NCI-H748 (cell line): ENCODE data around the gene VGLL2.
A peak's percentile ranks its signal among the peaks of the same experiment; 100 is the strongest.

ENCODE experiments used
- DNase-seq: peaks from one replicate; lab custom pipeline; 2025; ENCODE audit not compliant: unreplicated experiment; lab: John Stamatoyannopoulos, UW

The VGLL2 gene

DNA sequence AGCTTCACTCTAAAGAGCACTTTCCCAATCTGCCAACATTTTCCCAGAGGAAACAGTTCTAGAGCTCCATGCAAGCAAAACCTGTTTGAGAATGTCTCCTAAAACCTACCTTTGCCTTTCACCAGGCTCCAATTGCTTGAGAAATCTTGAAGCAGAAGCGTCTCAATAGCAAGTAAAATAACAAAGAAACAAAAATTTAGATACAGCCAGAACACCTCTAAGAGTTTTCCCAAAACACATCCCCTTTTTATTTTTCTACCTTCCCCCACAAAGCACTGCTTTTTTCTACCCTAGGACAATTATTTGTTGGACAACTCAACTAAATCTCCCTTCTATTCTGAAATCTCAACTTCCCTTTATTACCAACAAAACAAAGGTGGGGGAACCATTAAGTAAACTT is 3.6 kb downstream of the VGLL2 start:
- DNase-seq = no peak

DNA sequence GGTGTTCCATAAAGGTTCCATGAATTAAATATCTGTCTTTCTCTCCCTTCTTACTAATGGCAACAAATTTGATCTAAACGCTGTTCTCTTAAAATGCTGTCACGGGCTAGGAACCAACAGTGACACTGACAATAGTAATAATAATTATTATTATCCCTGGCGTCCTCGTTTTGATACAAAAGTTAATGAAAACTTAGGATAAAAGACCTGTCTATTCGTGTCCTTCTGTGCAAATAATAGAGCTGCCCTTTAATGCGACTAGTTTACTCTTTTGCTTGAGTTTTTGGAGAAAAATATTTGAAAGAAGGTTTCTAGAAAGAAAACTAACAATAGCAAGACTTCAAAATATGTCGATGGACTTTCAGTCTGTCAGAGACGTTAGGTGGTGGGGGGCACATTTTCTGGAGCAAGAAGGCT is 4.3 kb downstream of the VGLL2 start:
- no peak for DNase-seq

DNA sequence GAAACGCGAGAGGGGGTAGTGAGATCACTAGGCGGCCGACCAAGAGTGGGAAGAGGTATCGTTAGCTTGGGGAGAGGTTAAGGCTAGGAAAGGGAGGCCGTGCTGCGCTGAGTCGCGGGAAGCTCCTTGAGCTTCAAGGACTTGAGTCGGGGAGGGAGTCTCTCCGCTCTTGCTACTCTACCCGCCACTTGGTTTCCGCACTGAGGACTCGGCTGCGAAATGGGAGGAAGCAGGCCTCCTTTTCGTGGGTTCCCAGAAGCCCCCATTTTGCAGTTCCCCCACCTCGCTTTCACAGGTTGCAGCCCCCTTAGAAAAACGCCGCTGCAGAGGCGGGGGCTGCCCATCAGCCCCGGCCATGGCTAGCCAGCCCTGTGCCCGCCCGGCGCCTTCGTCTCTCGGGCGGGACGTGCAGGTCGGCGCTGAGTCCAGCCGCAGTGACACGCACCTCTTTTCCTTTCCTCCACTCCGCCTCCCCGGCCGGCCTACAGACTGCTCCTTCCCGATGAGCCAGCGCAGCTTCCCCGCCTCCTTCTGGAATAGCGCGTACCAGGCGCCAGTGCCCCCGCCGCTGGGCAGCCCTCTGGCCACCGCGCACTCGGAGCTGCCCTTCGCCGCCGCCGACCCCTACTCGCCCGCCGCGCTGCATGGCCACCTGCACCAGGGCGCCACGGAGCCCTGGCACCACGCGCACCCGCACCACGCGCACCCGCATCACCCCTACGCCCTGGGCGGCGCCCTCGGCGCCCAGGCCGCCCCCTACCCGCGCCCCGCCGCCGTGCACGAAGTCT is 4.9 kb downstream of the VGLL2 start:
- peak; percentile 48 for DNase-seq

DNA sequence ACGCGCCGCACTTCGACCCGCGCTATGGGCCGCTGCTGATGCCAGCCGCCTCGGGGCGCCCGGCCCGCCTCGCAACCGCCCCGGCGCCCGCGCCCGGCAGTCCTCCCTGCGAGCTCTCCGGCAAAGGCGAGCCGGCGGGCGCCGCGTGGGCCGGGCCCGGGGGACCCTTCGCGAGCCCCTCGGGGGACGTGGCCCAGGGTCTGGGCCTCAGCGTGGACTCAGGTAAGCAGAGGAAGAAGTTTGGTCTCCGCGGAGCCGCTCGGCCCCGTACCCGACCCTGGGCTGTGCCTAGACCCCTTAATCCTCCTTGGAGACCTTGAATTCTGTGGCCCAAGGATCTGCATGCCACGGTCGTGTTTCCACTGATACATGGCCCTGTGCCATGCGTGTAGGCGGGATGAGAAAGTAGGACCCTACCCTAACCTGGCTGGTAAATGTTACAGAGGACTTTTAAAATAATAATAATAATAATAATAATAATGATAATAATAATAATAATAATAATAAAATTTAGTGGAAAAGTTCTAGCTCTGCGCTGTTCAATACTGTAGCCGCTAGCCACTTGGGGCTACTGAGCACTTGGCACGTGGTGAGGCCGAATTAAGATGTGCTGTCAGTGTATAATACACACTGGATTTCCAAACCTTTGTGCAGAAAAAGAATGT is 5.6 kb downstream of the VGLL2 start:
- peak; percentile 48 for DNase-seq

DNA sequence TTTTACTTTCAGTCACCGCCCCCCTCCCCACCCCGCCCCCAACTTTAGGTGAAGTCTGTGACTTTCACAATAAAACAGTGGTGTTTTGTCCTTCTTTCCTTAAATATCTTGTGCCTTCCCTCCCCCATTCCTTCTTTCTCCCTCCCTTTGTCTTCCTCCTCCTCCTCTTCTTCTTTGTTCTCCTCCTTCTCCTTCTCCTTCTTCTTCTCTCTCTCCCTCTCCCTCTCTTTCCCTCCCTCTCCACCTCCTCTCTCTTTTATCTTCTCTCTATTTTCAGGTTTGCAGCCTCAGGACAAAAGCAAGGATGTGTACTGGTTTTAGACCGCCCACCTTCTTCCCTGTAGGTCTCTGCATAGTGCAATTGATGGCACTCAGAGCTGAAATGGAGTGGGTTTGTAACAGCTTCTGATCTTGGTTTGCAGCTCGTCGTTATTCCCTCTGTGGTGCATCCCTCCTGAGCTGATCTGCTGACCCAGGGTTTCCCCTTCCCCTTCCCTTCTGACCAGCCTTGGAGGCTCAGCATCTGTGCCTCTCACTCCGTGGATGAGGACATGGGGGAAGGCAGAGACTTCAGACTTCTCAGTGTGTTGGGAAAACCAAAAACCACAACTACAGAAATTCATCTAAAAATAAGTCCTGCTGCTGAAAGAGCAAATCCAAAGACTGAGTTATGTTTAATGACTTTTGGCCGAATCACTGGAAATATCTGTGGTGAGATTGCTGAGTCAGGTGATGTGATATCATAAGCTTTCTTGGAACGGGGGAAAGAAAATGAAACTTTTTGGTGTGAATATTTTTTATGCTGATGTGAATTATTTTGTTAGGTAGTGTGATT is 6.9 kb downstream of the VGLL2 start:
- DNase-seq = no peak

DNA sequence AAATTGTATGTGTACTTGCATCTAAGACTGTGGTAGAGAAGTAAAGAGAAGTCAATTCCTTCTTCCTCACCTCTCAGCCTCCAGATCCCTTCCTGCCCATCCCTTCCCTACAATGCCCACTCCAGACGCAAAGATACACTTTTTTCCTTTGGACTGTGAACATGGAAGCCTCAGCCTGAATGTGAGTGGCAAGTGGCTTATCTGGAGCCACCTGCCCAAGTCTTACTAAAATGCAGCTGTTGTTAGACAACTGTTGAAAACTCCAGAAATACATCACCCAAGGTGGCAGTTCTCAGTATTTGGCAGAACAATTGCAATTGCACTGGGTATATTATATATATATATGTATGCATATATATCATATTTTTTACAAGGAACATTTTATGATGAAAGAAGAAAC is 7.5 kb downstream of the VGLL2 start:
- no peak for DNase-seq

DNA sequence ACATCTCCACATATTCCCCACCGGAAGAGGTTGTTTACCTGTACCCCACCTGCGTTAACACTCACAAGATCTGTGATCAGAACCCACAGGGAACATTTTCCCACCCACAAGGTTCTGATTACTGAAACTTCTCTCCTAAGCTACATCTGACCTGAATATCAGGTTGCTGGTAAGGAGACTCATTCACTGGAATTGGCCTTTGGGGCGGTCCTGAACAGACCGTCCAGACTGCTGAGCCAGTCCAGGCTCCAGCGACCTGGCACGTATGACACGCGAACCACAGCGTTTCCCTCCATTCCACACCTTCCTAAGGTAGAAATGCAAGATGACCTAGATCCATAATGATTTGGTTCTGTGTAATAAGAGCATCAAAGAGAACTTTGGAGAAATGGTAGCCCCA is 9.8 kb downstream of the VGLL2 start:
- no peak for DNase-seq

DNA sequence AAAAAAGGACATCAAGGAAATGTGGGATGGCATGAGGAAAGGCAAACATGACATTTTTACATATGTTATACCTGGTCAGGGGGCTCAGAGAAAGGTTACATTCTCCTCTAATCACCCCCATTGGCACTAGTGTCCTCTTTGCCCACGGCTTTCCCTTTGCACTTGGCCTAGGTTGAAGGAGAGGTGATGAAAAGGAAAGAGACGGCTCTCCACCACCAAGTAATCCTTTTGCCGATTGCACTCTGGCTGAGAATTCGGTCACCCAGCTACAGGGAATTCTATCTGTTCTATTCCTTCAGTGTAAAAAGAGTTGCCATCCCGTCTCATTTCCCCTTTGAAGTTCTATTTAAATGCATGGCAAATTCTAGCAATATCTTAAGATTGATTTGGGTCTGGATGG is 10.4 kb downstream of the VGLL2 start:
- DNase-seq = no peak

DNA sequence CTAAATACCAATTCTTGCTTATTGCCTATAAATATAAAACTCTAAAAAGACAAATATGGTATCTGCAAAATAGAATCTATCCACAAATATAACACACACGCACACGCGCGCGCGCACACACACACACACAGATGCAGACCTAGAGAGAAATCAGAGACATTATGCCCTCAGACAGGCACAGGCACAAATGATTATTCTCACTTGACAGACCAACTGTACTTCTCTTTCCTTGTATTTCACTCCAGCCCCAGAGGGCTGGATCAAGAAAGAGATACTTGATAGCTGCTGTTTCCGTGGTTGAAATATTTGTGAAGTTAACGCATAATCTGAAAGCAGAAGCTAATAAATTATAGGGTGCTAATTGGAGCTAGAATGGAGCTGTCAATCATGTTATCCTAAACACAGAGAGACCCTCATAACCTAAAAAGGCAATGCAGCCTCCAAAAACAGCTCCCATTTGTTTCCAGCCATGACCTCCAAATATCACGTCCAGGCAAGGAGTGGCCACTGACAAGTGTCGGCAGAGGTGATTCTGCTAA is 11.5 kb downstream of the VGLL2 start:
- no peak for DNase-seq

DNA sequence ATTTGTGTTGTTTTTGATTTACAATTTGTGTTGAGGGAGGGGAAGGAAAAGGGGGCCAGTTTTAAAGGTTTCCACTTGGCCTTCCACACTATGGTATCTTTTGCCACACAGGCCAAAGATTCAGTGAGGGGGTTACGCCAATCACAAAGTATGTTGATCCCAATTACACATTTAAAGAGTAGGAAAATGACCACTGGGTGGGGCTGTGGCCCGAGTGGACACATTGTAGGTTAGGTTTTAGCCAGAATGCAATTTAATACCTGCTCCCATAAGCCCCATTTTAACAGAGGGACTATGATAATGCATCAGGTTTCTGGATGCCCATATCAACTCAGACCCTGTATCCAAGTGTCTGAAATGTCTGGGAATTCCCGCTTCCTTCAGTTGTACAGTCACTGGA is 15.6 kb downstream of the VGLL2 start:
- peak; percentile 14 for DNase-seq

DNA sequence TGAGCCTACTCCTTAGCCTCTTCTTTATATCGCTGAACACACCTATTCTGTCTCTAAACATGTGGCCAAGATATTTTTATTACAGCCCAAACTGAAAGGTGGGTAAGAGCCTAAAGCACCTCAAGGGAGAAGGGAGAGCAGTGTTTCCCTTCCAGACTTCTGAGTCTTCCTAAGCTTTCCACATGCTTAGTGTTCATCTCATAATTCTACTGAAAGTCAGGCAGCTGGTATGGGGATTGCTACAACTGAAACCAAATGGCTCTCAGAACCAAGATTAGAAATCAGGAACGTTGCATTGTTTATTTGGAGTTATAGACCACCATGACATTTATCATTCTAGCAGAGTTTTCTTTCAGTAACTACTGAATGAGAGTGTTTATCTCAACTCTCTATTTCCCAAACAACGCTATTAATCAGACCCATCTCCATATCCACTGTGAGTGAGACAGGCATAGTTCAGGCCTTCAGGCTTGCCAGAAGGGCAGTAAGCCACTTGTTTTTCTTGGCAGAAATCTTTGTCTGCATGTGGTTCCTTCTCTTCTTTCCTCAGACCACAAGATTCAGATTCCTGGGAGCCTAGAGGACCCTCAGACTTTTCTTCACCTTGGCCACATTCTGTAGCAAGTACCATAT is 22.8 kb downstream of the VGLL2 start:
- DNase-seq = no peak

DNA sequence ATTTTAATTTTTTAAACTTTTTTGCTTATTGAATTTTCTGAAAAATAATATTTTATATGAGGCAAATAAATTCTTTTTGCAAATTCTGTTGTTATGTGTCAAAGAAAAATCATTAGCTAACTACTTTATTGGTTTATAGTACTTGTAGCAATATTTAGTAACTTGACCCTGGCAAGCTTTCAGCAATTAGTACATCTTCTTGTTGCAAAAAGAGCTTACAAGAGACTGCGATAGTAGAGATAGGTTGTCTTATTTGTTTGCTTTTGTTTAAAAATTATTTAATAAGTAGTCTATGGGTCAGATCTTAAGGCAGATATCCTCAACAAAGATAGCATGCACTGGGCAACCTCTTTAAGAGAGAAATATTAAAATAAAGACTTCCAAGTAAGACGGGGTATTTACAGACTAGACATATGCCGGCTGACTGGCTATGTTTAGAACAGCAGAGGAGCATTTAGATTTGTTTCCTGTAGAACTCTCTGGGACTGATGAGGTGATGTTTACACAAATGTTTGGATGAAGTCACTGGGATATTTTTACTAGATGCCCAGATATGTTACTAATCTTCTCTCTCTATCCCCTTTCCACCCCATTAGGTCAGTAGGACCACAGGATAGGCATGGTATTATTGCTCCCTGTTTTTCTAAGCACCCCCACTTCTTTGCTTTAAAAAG is 25.0 kb downstream of the VGLL2 start:
- no peak for DNase-seq

DNA sequence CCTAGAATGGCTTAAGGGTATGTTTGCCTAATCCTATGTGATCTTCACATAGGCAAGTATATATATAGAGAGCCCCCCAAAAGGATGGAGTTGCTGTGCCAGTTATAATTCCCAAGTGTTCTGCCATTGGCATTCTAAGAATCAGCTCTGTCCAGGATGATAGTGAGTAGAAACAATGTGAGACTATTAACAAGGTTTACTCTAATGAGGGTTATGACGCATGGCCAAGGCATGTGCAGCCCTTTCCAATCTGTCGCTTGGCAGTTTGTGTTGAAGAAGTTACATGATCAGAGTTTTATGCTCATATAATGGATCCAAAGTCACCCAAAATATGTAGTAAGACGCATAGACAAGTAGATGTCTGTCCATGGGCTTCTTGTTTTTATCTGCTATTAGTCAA is 33.6 kb downstream of the VGLL2 start:
- DNase-seq = no peak

DNA sequence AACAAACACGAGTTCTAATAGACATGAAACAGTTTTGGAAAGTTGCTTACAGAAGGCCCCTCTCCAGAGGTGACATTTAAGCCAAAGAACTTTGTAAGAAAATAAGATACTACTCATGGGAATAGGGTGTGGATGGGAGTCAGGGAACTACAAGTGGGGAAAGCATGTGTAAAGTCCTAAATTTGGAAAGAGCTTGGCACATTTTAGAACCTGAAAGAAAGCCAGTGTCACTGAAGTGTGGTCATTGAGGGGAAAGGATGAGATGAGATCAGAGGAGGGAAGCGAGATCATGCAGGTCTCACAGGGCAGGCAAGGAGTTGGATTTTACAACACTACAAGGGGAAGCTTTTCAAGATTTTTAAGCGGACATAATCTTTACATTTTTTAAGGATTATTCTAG is 38.0 kb downstream of the VGLL2 start:
- DNase-seq = no peak

DNA sequence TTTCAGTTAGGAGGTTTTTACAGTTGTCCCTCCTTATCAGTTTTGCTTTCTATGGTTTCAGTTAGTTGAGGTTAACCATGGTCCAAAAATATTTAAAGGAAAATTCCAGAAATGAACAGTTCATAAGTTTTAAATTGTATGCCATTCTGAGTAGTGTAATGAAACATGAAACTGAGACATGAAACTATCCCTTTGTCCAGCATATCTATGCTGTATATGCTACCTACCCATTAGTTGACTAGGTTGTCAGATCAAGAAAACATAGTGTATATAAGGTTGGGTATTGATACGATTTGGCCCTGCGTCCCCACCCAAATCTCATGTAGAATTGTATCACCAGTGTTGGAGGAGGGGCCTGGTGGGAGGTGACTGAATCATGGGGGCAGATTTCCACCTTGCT is 39.1 kb downstream of the VGLL2 start:
- DNase-seq = no peak

DNA sequence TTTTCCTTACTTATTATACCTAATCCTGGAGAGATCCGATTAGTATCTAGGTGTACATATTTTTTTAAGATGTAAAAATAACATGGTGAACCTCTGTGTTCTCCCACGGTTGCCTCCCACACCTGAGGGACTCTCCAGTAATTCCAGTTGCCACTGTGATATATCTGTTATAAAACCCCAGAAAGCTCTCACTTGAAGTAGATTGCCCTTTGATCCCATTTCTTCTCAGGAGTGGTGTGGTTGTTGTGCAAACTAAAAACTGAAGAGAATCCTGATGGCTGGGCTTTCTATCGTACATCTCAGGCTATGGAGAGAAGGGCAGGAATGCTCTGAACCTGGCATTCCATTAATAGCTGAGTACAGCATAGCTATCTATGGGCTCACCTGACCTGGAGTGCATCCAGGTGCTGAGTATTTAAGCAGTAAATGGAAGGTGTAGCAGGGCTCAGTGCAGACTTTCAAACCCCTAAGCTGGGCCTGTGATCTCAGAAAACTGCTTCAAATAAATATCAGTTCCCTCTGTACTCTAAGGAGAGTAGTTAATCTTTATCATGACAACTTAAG is 41.0 kb downstream of the VGLL2 start:
- DNase-seq = no peak

DNA sequence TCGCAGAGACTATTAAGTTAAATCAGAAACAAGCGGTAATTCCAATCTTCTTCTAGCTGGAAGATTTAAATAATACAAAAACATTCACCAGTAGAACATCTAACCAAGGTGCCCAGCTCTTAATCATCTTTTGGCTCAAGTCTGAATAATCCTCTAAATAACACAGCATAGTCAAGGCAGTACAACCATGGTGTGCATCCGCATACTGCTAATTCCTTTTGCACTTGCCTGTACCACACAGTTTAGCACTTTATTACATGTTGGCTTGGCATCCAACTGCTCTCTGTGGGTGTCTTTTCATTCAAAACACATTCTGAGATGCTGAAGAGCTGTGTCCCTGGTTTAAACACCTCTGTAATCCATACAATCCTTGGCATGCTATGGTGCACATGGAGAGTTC is 42.3 kb downstream of the VGLL2 start:
- no peak for DNase-seq

DNA sequence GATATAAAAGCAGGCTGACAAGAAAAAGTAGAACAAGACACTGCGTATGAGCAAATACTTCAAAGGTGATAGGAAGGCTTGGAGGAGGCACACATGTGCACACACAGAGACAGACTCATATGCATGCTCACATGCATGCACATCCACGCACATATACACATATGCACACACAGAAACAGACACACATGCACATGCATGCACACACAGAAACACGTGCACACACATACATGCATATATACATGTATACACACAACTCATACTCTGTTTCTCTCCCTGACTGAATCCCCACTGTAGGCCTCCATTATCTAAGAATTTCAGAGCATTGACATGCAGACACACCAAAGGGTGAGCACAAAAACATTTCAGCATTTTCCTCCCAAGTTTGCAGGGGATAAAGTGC is 43.7 kb downstream of the VGLL2 start:
- no peak for DNase-seq

DNA sequence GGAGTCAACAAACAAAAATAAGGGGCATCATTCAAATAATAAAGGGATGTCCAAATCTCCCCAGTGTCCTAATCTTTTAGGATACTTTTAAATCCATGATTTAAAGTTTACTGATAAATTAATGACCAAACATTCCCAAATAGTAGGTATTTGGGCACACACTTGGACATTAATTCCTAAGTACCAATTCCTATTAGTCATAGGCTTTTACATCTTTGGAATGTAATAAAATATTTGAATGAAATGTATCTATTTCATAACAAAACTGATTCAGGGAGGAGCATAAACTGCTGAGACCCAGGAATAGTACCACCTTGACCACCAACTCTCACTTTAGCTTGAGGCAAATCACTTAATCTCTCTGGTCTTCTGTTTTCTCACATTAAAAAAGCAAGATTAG is 44.3 kb downstream of the VGLL2 start:
- no peak for DNase-seq

DNA sequence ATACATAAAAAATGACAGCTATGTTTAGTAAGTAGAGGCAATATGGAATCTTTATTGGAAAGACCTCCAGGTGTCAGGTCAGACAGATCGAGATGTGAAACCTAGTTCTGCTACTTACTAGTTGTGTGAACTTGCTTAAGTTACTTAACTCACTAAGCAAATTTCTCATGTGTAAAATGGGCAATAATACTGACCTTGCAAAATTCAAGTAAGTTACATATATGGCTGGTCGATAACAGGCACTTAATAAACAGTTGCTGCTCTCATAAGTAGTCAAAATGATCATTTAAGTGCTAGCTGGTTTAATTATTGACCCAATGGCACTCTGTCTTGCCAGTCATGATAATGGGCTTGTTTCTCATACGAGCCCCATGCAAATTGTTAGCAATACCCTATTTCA is 46.0 kb downstream of the VGLL2 start:
- no peak for DNase-seq
